Measurements from ENCODE around the gene KIF16B.

The KIF16B gene

GRCh38 chr20:16432466-16433292, 140.6 kb downstream of the KIF16B start:
- TF ChIP-seq, protein P1, sequence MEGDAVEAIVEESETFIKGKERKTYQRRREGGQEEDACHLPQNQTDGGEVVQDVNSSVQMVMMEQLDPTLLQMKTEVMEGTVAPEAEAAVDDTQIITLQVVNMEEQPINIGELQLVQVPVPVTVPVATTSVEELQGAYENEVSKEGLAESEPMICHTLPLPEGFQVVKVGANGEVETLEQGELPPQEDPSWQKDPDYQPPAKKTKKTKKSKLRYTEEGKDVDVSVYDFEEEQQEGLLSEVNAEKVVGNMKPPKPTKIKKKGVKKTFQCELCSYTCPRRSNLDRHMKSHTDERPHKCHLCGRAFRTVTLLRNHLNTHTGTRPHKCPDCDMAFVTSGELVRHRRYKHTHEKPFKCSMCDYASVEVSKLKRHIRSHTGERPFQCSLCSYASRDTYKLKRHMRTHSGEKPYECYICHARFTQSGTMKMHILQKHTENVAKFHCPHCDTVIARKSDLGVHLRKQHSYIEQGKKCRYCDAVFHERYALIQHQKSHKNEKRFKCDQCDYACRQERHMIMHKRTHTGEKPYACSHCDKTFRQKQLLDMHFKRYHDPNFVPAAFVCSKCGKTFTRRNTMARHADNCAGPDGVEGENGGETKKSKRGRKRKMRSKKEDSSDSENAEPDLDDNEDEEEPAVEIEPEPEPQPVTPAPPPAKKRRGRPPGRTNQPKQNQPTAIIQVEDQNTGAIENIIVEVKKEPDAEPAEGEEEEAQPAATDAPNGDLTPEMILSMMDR (IDR thresholded peaks at IDR 0.05; ENCODE audit: extremely low read depth, insufficient read depth, missing control alignments): no peak
- DNase-seq (ENCODE audit: low spot score): no peak
- in situ Hi-C loops (cut with MboI; ENCODE audit: low pct_unique_long_range_greater_than_20kb, low sequenced_read_pairs, unreplicated experiment): no loop called here

GRCh38 chr20:16428112-16428511, 145.1 kb downstream of the KIF16B start:
- TF ChIP-seq, protein P1 (IDR thresholded peaks at IDR 0.05; ENCODE audit: extremely low read depth, insufficient read depth, missing control alignments): no peak
- no peak for DNase-seq (ENCODE audit: low spot score)
- in situ Hi-C loops (cut with MboI; ENCODE audit: low pct_unique_long_range_greater_than_20kb, low sequenced_read_pairs, unreplicated experiment): no loop called here

DNA sequence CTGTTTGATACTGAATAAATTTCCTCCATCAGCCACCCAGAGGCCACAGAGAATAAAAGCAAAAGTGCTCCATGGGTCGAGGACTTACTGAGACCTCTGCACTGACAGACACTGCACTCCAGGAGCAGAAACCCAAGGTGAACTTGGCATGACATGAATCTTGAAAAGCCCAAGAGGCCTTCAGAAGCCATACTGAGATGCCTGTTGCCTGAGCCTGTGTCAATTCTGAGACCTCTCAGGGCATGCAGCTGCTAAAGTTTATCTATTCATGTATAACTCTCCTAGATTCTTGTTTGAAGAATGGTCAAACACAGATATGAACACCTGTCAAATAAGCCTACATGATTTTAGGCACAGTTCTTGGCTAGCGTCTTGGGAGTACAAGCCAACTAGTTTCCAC, 145.7 kb downstream of the KIF16B start:
- in situ Hi-C loops (cut with MboI; ENCODE audit: low pct_unique_long_range_greater_than_20kb, low sequenced_read_pairs, unreplicated experiment): no loop called here

DNA sequence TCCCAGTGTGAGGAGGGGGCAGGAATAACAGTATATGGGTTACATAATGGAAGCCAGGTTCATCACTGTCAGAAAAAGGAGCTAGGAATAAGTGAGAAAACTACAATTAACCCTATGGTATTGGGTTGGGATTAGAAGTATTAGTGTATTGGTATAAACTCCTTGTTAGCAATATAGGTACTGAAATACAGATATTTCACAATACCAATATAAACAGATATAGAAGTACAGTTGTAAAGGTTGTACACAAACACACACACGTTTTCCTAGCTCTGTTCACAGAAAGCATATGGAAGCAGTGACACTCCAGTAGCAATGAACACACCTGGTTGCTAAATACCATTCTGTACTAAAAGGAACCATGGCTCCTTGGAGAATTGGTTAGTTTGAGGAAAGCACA, 148.5 kb downstream of the KIF16B start:
- DNase-seq (ENCODE audit: low spot score): no peak
- in situ Hi-C loops (cut with MboI; ENCODE audit: low pct_unique_long_range_greater_than_20kb, low sequenced_read_pairs, unreplicated experiment): no loop called here
- TF ChIP-seq, protein P1 (IDR thresholded peaks at IDR 0.05; ENCODE audit: extremely low read depth, insufficient read depth, missing control alignments): no peak

More for the DNA sequence above, 145.7 kb downstream of the KIF16B start:
- DNase-seq (ENCODE audit: low spot score): no peak
- TF ChIP-seq, protein P1 (IDR thresholded peaks at IDR 0.05; ENCODE audit: extremely low read depth, insufficient read depth, missing control alignments): no peak

DNA sequence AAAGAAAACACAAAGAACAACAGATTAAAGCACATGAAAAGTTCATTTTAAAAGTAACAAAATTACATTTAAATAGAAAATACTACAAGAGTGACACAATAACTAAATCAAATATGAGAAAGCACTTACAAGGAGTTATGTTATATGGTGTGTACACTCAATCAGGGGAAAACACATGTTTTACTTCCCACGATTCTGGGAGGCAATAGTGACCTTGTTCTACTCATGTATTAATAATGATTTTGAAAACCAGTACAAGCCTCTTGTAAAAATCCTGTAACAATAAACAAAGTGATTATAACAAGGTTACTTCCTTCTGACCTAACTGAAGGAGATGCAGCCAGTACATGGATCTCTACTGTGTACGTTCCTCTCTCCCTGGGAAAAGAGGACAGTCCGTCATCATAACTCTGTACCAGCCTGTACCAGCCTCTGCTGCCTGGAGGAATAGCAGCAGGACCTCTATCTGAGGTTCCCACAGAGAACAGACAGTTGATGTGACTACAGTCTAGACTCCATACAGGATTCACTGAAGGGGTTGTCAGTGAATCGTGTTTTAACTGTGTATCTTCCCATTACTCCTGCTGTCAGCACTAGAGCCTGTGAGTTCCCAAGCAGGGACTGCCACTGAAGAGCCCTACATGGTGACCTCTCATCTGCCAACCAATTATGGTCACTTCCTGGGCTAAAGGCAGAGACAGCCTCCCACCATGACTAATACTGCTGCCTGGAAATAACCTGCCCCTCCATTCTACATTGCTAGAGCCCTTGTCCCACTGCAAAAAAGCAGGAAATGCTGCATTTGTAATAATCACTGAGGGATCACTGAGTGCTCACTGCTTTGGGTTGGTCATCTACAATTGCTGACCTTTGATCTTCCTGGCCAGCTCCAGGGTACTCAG, 149.7 kb downstream of the KIF16B start:
- TF ChIP-seq, protein P1 (IDR thresholded peaks at IDR 0.05; ENCODE audit: extremely low read depth, insufficient read depth, missing control alignments): no peak
- in situ Hi-C loops (cut with MboI; ENCODE audit: low pct_unique_long_range_greater_than_20kb, low sequenced_read_pairs, unreplicated experiment): no loop called here
- no peak for DNase-seq (ENCODE audit: low spot score)

DNA sequence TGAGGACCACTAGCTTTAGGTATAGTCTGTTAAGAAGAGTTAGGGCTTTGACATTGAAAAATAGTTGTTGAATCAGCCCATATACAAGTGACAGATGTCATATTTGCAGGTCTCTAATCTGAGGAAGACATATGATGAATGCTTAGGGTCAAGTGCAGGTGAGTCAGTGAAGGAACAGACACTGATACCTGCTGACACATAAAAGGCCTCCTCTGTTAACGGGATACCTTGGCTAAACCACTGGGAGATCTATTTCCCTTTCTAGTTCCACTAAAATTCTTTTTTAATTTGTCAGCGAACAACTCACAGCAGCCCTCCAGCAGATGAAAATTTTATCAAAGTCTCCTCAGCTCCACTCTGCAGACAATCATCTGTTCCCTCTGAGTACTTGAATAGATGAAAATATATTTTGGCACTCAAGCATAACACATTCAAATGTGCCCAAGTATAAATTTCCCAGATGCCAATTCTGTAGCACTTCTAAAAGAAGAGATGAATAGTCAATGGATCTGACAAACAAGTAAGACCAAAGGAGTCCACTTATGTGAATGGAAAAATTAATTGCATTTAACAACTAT, 154.0 kb downstream of the KIF16B start:
- DNase-seq (ENCODE audit: low spot score): no peak
- TF ChIP-seq, protein P1 (IDR thresholded peaks at IDR 0.05; ENCODE audit: extremely low read depth, insufficient read depth, missing control alignments): no peak
- in situ Hi-C loops (cut with MboI; ENCODE audit: low pct_unique_long_range_greater_than_20kb, low sequenced_read_pairs, unreplicated experiment): no loop called here

All from GM13977 (cell line).